ENCODE data around the gene TNFSF15. TPM values are rescaled to one million over a fixed set of nuclear protein-coding genes. Genes with fewer than 3 reads are reported as not detected.

TNFSF15 gene
- total RNA-seq, 4 donors from 2014 or later: 0.16 to 1.4 (median 0.40) TPM

DNA sequence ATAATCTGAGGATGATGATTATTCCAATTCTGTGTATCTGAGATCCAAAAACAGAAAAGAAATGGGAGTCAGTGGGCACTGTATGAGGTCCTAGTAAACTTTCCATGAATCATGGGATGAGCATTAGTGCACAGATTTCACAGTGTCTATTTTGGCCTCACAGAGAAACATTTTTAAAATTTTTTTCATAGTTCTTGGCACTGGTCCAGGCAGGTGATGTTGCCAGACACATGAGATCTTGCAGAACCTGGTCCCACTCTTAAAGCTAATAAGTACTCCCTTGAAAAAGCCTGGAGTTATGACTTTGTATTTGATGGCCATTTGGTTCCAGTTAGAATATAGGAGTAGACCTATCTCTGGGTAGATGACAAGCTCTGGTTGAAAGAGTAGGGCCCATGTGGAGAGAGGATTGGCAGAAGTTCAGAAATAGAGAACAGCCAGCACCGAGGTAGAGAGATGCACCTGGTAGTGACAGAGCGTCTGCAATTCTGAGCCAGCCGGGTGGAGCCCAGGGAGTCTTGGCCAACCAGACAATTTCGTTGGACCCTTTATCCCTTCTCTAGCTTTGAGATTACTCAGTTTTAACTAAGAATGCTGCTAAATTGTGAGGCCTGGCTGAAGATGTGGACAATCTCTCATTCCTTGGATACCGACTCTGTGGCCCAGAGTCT, 6.3 kb upstream of the TNFSF15 start:
- DNase-seq (ENCODE audit: low spot score in 2 of 2): no peak
- no peaks in the 10 kb centered on the region for H3K27me3 ChIP-seq
- no peak overlapping the region for H3K27ac ChIP-seq
- no peak overlapping the region for H3K4me3 ChIP-seq
- 68% methylated on average over 5 of the region's 5 CpGs for WGBS
- no peaks in the 10 kb centered on the region for H3K4me1 ChIP-seq
- H3K9me3 ChIP-seq: no peaks in the 10 kb centered on the region
- no peaks in the 10 kb centered on the region for H3K36me3 ChIP-seq
- no peak for TF ChIP-seq EP300 (IDR thresholded peaks at IDR 0.05)
- TF ChIP-seq, protein P1, sequence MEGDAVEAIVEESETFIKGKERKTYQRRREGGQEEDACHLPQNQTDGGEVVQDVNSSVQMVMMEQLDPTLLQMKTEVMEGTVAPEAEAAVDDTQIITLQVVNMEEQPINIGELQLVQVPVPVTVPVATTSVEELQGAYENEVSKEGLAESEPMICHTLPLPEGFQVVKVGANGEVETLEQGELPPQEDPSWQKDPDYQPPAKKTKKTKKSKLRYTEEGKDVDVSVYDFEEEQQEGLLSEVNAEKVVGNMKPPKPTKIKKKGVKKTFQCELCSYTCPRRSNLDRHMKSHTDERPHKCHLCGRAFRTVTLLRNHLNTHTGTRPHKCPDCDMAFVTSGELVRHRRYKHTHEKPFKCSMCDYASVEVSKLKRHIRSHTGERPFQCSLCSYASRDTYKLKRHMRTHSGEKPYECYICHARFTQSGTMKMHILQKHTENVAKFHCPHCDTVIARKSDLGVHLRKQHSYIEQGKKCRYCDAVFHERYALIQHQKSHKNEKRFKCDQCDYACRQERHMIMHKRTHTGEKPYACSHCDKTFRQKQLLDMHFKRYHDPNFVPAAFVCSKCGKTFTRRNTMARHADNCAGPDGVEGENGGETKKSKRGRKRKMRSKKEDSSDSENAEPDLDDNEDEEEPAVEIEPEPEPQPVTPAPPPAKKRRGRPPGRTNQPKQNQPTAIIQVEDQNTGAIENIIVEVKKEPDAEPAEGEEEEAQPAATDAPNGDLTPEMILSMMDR (IDR thresholded peaks at IDR 0.05): no peak
- no peak for TF ChIP-seq POLR2A (IDR thresholded peaks at IDR 0.05)
- no peak for TF ChIP-seq POLR2AphosphoS5 (IDR thresholded peaks at IDR 0.05)

DNA sequence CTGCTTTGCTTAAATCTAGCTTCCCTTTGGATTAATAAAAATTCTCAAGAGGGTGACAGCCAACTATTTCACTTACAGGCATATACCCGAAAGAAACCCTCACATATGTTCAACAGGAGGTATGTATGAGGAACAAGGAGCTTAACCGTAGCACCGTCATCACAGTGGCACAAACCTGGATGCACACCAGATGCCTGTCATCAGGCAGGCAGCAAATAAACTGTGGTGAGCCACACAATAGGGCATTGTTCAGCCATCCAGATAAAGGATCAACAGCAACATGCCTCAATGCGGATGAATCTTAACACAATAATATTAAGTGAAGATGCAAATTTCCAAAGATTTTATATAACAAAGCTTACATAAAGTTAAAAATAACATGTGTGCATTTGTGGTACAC, 5.5 kb upstream of the TNFSF15 start:
- H3K4me1 ChIP-seq: peaks cover 7% of the 10 kb centered on the region
- WGBS: 59% methylated on average over 4 of the region's 4 CpGs
- no peaks in the 10 kb centered on the region for H3K9me3 ChIP-seq
- no peaks in the 10 kb centered on the region for H3K36me3 ChIP-seq
- no peak overlapping the region for H3K27ac ChIP-seq
- TF ChIP-seq, protein P1 (IDR thresholded peaks at IDR 0.05): no peak
- TF ChIP-seq POLR2A (IDR thresholded peaks at IDR 0.05) (no peak), EP300 (IDR thresholded peaks at IDR 0.05) (no peak), POLR2AphosphoS5 (IDR thresholded peaks at IDR 0.05) (no peak)
- H3K4me3 ChIP-seq: no peak overlapping the region
- no peak for DNase-seq (ENCODE audit: low spot score in 2 of 2)
- H3K27me3 ChIP-seq: no peaks in the 10 kb centered on the region

DNA sequence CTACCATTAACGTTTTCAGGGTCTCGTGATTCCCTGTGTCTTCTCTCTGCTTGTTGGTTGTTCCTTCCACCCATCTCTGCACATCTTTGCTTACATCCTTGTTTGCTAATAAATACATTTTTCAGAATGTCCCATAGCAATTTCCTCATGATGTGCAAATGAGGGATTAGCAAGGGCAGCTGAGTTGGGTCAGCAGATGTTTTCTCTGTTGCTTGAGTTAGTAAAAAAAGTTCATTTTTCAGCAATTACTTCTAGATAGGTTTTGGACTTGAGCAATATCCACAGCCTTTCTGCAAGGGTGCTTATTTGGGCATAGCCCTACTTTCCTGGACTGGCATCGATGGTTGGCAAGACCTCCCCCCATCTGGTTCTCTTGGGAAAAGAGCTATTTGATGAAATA, 4.8 kb upstream of the TNFSF15 start:
- no peaks in the 10 kb centered on the region for H3K27me3 ChIP-seq
- no peak for DNase-seq (ENCODE audit: low spot score in 2 of 2)
- no peaks in the 10 kb centered on the region for H3K36me3 ChIP-seq
- no peaks in the 10 kb centered on the region for H3K9me3 ChIP-seq
- no peak overlapping the region for H3K27ac ChIP-seq
- peaks cover 13% of the 10 kb centered on the region for H3K4me1 ChIP-seq
- no peak overlapping the region for H3K4me3 ChIP-seq
- WGBS: 82% methylated on average over 3 of the region's 3 CpGs
- TF ChIP-seq POLR2AphosphoS5 (IDR thresholded peaks at IDR 0.05): no peak

DNA sequence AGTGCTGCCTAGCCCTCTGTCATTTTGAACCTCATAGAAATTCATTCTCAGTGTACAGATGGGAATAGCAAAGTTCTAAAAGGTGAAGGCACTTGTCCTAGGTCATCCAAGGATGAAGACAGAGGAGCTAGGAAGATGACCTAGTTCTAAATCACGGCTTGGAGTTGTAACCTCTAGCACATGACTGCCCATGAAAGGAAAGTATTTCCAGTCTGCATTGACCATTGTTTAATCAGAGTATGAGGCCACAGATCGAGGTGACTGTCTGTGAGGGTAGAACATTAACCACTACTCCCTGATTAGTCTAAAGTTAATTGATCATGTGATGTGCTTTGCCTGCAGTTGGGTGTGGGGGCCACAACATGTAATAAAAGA, 674 bp upstream of the TNFSF15 start:
- Histone ChIP-seq H3K36me3 (no peaks in the 10 kb centered on the region), H3K27me3 (no peaks in the 10 kb centered on the region), H3K4me3 (no peak overlapping the region), H3K27ac (no peak overlapping the region), H3K9me3 (no peaks in the 10 kb centered on the region), H3K4me1 (peaks cover 37% of the 10 kb centered on the region)
- DNase-seq (ENCODE audit: low spot score in 2 of 2): no peak
- TF ChIP-seq, protein P1 (IDR thresholded peaks at IDR 0.05): no peak
- TF ChIP-seq POLR2A (IDR thresholded peaks at IDR 0.05) (no peak), POLR2AphosphoS5 (IDR thresholded peaks at IDR 0.05) (no peak), EP300 (IDR thresholded peaks at IDR 0.05) (no peak)
- 47% methylated on average over 2 of the region's 2 CpGs for WGBS

DNA sequence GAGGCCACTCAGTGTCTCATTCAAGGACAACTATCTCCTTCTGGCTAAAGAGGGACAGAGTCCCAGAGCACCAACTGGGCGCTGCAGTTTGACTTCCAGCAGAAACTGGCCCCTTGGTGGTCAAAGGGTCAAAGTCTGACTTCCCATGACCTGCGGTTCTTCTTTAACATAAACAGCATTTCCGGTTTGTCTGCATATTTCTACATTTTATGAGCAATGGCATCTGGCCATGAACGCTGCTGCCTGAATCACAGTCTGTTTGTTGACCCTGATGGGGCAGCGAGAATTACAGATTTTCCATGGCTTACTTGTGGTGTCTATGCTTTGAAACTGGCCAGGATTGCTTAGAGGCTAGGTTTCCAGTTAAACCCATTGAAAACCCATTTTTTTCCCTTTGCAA, 1.3 kb downstream of the TNFSF15 start:
- H3K9me3 ChIP-seq: no peaks in the 10 kb centered on the region
- 53% methylated on average over 5 of the region's 5 CpGs for WGBS
- no peak overlapping the region for H3K4me3 ChIP-seq
- H3K4me1 ChIP-seq: peaks cover 37% of the 10 kb centered on the region
- no peaks in the 10 kb centered on the region for H3K27me3 ChIP-seq
- TF ChIP-seq EP300 (IDR thresholded peaks at IDR 0.05) (no peak), POLR2A (IDR thresholded peaks at IDR 0.05) (no peak), POLR2AphosphoS5 (IDR thresholded peaks at IDR 0.05) (no peak)
- TF ChIP-seq, protein P1 (IDR thresholded peaks at IDR 0.05): no peak
- no peak for DNase-seq (ENCODE audit: low spot score in 2 of 2)
- H3K36me3 ChIP-seq: no peaks in the 10 kb centered on the region
- no peak overlapping the region for H3K27ac ChIP-seq
